Epidermal melanocyte (primary cell): ENCODE data around the gene KCNQ1OT1.

Experiments used
- DNase-seq: peaks from one replicate; pipeline ENCODE4 v3.0.0; 2011; ENCODE audit warnings: low spot score; ENCODE audit not compliant: insufficient read length

The KCNQ1OT1 gene

GRCh38 chr11:2721210-2721916 lies 21.6 kb upstream of the KCNQ1OT1 start:
- no peak for DNase-seq

DNA sequence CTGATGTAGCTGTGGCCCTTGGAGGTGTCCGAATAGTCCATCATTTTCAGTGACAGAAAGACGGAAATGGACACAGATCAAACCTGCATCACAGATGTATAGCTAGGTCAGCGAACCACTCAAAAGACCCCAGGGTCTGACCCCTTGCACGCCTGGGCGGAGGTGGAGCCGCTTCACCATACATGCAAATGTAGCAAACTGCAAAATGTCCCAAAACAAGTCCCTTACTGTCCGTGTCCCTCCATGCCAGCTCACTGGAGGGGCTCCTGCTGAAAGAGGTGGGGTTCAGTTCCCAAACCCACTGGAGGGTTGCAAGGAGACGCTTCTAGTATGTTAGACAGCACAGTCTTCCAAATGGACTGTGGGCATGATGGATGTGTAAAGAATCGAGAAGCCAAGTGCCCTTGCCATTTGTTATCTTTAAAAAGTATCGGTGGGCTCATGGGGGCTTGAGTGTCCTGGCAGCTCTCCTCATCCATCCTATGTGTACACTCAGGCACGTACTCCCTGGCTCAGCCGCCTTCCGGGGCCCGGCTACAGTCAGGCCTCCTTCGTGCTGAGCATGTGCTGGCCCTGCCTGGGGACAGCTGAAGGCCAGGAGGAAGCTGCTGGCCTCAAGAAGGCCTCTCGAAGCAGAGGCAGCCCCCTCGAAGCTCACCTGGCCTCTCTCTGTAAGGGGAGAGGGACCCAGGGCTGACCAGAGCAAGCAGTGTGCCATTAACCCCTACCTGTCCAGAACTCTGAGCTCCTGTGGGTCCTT lies 20.2 kb upstream of the KCNQ1OT1 start:
- no peak for DNase-seq

- no peak for DNase-seq
These were observed 19.1 kb upstream of the KCNQ1OT1 start for GRCh38 chr11:2718817-2719438.

- DNase-seq, result no peak
These were observed 17.9 kb upstream of the KCNQ1OT1 start for GRCh38 chr11:2717561-2718325.

- DNase-seq, result no peak
These were observed 16.7 kb upstream of the KCNQ1OT1 start for GRCh38 chr11:2716376-2717095.

DNA sequence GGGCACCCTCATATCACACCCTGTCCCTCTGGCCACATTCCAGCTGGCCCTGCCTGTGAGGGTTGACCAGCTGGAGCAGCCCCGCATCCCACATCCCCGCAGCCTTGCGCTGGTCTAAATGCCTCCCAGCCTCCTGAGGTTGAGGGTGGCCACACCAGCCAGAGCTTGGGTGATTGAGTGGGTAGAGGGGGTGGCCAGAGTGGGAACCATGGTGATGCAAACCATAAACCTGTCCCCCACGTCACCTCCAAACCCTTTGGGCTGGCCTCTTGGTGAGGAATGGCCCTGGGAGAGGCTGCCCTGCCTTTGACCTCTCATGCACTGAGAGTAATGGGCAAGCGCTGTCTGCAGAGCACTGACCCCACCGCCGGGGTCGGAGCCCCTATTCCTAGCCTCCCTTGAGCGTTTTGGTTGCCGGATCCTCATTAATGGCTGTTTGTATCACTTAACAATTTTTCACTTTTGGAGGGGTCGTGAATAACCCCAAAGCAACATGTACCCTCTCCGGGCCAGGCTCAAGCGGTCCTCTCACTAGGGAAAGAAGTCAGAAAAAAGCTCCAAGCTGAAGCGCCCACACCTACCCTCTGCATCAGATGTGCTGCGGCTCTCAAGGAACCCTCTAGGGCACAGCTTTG lies 16.0 kb upstream of the KCNQ1OT1 start:
- DNase-seq, result no peak

GRCh38 chr11:2714871-2715270 lies 15.1 kb upstream of the KCNQ1OT1 start:
- no peak for DNase-seq

- no peak for DNase-seq
These were observed 14.6 kb upstream of the KCNQ1OT1 start for GRCh38 chr11:2714463-2714800.

- DNase-seq, result no peak
These were observed 14.1 kb upstream of the KCNQ1OT1 start for GRCh38 chr11:2713661-2714462.

- no peak for DNase-seq
These were observed 13.3 kb upstream of the KCNQ1OT1 start for GRCh38 chr11:2713094-2713493.

- no peak for DNase-seq
These were observed 11.4 kb upstream of the KCNQ1OT1 start for GRCh38 chr11:2711161-2711560.

- DNase-seq, result no peak
These were observed 9.6 kb upstream of the KCNQ1OT1 start for GRCh38 chr11:2709429-2709828.

- no peak for DNase-seq
These were observed 9.0 kb upstream of the KCNQ1OT1 start for GRCh38 chr11:2708757-2709281.

DNA sequence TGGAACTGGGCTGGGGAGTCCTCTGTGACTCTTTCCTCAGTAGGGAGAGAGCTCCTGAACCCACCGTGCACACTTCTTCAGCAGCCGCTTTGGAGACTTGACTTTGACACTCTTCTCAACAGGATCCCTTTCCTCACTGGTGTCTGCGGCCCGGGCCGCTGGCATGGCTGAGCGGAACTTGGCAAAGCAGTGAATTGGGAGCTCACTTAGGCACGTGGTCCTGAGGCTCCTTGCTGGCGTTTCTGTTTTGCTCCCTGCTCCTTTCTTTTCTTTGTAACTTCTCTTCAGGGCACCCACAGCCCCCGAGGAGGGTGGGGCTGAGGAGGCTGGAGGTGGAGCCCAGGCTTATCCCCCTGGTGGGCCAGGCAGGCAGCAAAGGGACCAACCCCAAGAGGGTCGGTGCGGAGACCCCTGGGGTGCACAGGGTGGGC lies 8.4 kb upstream of the KCNQ1OT1 start:
- DNase-seq, result no peak

DNA sequence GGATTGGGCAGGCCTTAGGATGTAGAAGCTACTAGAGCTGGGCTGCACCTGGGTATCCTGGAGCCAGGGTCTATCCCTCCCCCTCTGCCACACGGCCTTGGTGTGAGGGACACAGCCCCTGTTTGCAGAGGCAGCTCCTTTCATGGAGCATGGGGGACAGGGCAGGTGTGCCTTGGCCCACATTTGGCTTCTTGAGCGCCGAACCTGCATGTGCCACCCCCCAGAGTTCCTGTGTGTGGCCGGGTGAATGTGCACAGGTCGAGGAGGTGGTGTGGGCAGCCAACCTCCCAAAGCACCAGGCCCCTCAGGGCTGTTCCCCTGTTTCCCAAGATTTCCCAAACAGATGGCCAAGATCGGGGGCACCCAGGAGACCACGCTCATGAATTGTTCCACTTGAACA lies 7.9 kb upstream of the KCNQ1OT1 start:
- no peak for DNase-seq

- no peak for DNase-seq
These were observed 6.5 kb upstream of the KCNQ1OT1 start for GRCh38 chr11:2706321-2706720.

DNA sequence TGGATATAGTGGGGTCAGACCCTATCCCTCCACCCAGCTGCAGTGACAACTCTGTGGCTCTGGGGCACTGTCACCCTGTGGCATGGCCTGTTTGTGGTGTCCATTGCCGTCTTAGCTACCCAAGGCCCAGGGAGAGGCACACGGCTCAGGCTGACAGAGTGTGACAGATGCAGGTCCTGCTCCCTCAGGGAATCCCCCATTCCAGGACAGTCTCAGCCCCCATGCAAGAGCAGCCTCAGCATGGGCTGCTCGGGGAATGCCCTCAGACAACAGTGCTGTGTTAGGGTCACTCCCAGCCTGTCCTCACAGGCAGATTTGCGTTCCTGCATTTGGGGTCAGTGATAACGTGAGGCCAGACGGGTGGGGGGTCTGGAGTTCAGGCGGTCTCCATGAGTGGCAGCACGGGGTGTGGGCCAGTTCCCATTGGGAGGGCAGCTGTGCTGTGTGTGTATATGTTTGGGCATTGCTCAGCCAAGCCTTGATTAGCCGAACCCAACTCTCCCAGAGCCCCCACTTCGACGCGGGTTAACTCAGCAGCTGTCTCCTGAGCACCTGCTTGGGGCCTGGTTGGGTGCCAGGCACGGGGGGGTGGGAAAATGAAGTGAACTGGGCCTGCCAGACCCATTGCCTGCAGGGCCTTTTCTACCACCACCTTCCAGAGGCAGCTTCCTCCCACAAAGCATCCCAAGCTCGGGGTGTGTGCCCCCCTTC lies 5.3 kb upstream of the KCNQ1OT1 start:
- no peak for DNase-seq

DNA sequence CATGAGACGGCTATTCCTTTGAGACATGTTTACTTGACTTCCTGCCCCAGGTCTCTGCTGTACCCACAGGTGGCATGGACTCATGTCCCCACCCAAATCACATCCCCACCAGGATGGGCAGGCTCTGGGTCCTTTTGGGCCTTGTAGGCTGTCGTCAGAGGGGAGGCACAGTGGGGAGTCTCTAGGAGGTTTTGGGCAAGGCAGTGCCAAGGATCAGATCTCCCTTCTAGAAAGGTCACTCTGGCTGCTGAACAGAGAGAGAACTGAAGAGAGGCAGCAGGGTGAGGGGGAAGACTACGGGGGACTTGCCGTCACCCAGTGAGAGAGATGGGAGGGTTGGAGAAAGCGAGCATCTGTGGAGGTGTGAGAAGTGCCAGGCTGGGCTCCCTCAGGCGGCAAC lies 4.6 kb upstream of the KCNQ1OT1 start:
- no peak for DNase-seq
